Measurements from ENCODE around the gene GBP1. TPM values are rescaled to one million over a fixed set of nuclear protein-coding genes. Genes with fewer than 3 reads are reported as not detected.

GBP1 gene
- total RNA-seq: 18.9 and 20.3 TPM in 2 replicates
- polyA plus RNA-seq: 12.0 and 19.3 TPM in 2 replicates

- no peaks in the 10 kb centered on the region for H3K36me3 ChIP-seq (replicated peaks; ENCODE audit: insufficient read depth, low read depth)
- no peaks in the 10 kb centered on the region for H3K79me2 ChIP-seq
- WGBS (ENCODE audit: low lambda C conversion rate, missing lambda C conversion rate): 69% methylated on average over 4 of the region's 4 CpGs
- H4K20me1 ChIP-seq (ENCODE audit: insufficient read depth, poor library complexity, severe bottlenecking): no peaks in the 10 kb centered on the region
- H3K27ac ChIP-seq: peak within 1 kb of the TSS; percentile 69
- TF ChIP-seq EZH2 (IDR thresholded peaks at IDR 0.05; ENCODE audit: borderline replicate concordance): no peak
- TF ChIP-seq EZH2phosphoT487 (IDR thresholded peaks at IDR 0.05; ENCODE audit: low read depth, severe bottlenecking, unreplicated experiment): no peak
- TF ChIP-seq CTCF (IDR thresholded peaks at IDR 0.05; ENCODE audit: poor library complexity): no peak
- peak within 1 kb of the TSS; percentile 59 for H3K4me2 ChIP-seq
- peak within 1 kb of the TSS; percentile 1 for H3K4me3 ChIP-seq
- H3K9me3 ChIP-seq (ENCODE audit: low read depth): no peaks in the 10 kb centered on the region
- no peak within 1 kb of the TSS for H2AFZ ChIP-seq
- peaks cover 6% of the 10 kb centered on the region for H3K4me1 ChIP-seq (ENCODE audit: insufficient read depth)
- no peaks in the 10 kb centered on the region for H3K9me2 ChIP-seq (replicated peaks; ENCODE audit: insufficient read depth)
- DNase-seq (ENCODE audit: low spot score): peak; percentile 40
- H3K27me3 ChIP-seq: no peaks in the 10 kb centered on the region
Observed at GRCh38 chr1:89065079-89065868, at the start of gene GBP1. Gene GBP1 (minus strand): TSS chr1:89065208. CDS start chr1:89063234, 1,974 bp downstream.

- DNase-seq (ENCODE audit: low spot score): no peak
- Histone ChIP-seq H3K4me2 (no peak overlapping the region), H3K27me3 (no peaks in the 10 kb centered on the region), H3K4me3 (no peak overlapping the region), H4K20me1 (ENCODE audit: insufficient read depth, poor library complexity, severe bottlenecking) (no peaks in the 10 kb centered on the region), H3K79me2 (no peaks in the 10 kb centered on the region), H3K4me1 (ENCODE audit: insufficient read depth) (no peaks in the 10 kb centered on the region), H3K27ac (no peak overlapping the region), H3K9me3 (ENCODE audit: low read depth) (no peaks in the 10 kb centered on the region), H3K36me3 (replicated peaks; ENCODE audit: insufficient read depth, low read depth) (no peaks in the 10 kb centered on the region), H2AFZ (no peak overlapping the region), H3K9me2 (replicated peaks; ENCODE audit: insufficient read depth) (no peaks in the 10 kb centered on the region)
- TF ChIP-seq CTCF (IDR thresholded peaks at IDR 0.05; ENCODE audit: poor library complexity) (no peak), EZH2phosphoT487 (IDR thresholded peaks at IDR 0.05; ENCODE audit: low read depth, severe bottlenecking, unreplicated experiment) (no peak), EZH2 (IDR thresholded peaks at IDR 0.05; ENCODE audit: borderline replicate concordance) (no peak)
- 82% methylated on average over 2 of the region's 2 CpGs for WGBS (ENCODE audit: low lambda C conversion rate, missing lambda C conversion rate)
Observed at GRCh38 chr1:89114662-89115061, 49.7 kb upstream of the GBP1 start.

GRCh38 chr1:89112871-89113613 lies 48.0 kb upstream of the GBP1 start:
- DNase-seq (ENCODE audit: low spot score): no peak
- Histone ChIP-seq H3K79me2 (no peaks in the 10 kb centered on the region), H2AFZ (no peak overlapping the region), H3K36me3 (replicated peaks; ENCODE audit: insufficient read depth, low read depth) (no peaks in the 10 kb centered on the region), H3K27ac (no peak overlapping the region), H4K20me1 (ENCODE audit: insufficient read depth, poor library complexity, severe bottlenecking) (no peaks in the 10 kb centered on the region), H3K9me3 (ENCODE audit: low read depth) (no peaks in the 10 kb centered on the region), H3K4me3 (no peak overlapping the region), H3K27me3 (no peaks in the 10 kb centered on the region), H3K9me2 (replicated peaks; ENCODE audit: insufficient read depth) (no peaks in the 10 kb centered on the region), H3K4me1 (ENCODE audit: insufficient read depth) (no peaks in the 10 kb centered on the region), H3K4me2 (no peak overlapping the region)
- TF ChIP-seq CTCF (IDR thresholded peaks at IDR 0.05; ENCODE audit: poor library complexity): no peak
- no peak for TF ChIP-seq EZH2 (IDR thresholded peaks at IDR 0.05; ENCODE audit: borderline replicate concordance)
- no peak for TF ChIP-seq EZH2phosphoT487 (IDR thresholded peaks at IDR 0.05; ENCODE audit: low read depth, severe bottlenecking, unreplicated experiment)
- 85% methylated on average over 5 of the region's 5 CpGs for WGBS (ENCODE audit: low lambda C conversion rate, missing lambda C conversion rate)
